SIG-M5 treated with dmso at 0.1 percent for 504 hours (cell line): ENCODE data around the gene CHERP.
"Not testable (repeated sequence)": the region's sequence is repeated elsewhere in the genome, so short reads cannot be mapped to it uniquely, and the experiment has no call there.

Experiments
- DNase-seq: peaks from one replicate; lab custom pipeline; 2025; ENCODE audit not compliant: unreplicated experiment; lab: John Stamatoyannopoulos, UW

Gene CHERP

GRCh38 chr19:16544473-16545231 is 2.4 kb upstream of the CHERP start:
- no peak for DNase-seq

GRCh38 chr19:16543734-16544133 is 1.5 kb upstream of the CHERP start:
- DNase-seq = not testable (repeated sequence)

GRCh38 chr19:16542910-16543472 is 754 bp upstream of the CHERP start:
- DNase-seq = no peak

- DNase-seq = no peak
Observed at GRCh38 chr19:16541526-16542044, 652 bp downstream of the CHERP start.

- DNase-seq = no peak
Observed at GRCh38 chr19:16540948-16541347, 1.3 kb downstream of the CHERP start.

- DNase-seq = no peak
Observed at GRCh38 chr19:16537111-16537510, 5.1 kb downstream of the CHERP start.

GRCh38 chr19:16536130-16536529 is 6.1 kb downstream of the CHERP start:
- DNase-seq = no peak

- DNase-seq = no peak
Observed at GRCh38 chr19:16535381-16535780, 6.9 kb downstream of the CHERP start.

GRCh38 chr19:16532440-16533234 is 9.6 kb downstream of the CHERP start:
- DNase-seq = no peak

GRCh38 chr19:16531380-16531669 is 10.9 kb downstream of the CHERP start:
- DNase-seq = no peak

- DNase-seq = no peak
Observed at GRCh38 chr19:16530540-16531379, 11.5 kb downstream of the CHERP start.

- no peak for DNase-seq
Observed at GRCh38 chr19:16529466-16530144, 12.6 kb downstream of the CHERP start.

- DNase-seq = peak; percentile 37
Observed at GRCh38 chr19:16527971-16528521, 14.2 kb downstream of the CHERP start.

GRCh38 chr19:16527334-16527935 is 14.8 kb downstream of the CHERP start:
- no peak for DNase-seq

GRCh38 chr19:16525751-16526481 is 16.3 kb downstream of the CHERP start:
- DNase-seq = no peak

- DNase-seq = no peak
Observed at GRCh38 chr19:16524991-16525734, 17.1 kb downstream of the CHERP start.

- DNase-seq = no peak
Observed at GRCh38 chr19:16522559-16523377, 19.5 kb downstream of the CHERP start.
